G401 (cell line): ENCODE measurements around the gene PIK3CG. TPM values are rescaled to one million over a fixed set of nuclear protein-coding genes. Genes with fewer than 3 reads are reported as not detected.
"Not testable (repeated sequence)": the region's sequence is repeated elsewhere in the genome, so short reads cannot be mapped to it uniquely, and the experiment has no call there.

Source experiments
- DNase-seq: peaks from one replicate; pipeline ENCODE4 v3.0.0-alpha.2; 2015; ENCODE audit warnings: low spot score
- in situ Hi-C: cut with HindIII; loops from 2 replicates; pipeline ENCODE4 v1.10.0; 2016; ENCODE audit warnings: low sequenced_read_pairs, mixed read lengths
- total RNA-seq: library from RNA; depleted of rRNA; stranded (reverse); fragments of >200 nt; shearing (Covaris generic); gene quantifications from 2 replicates; pipeline ENCODE4 v1.2.3, GENCODE V29; 2014

Gene PIK3CG
- total RNA-seq, 1 experiment from 2014 or later, result 1.5 TPM

- in situ Hi-C loops, result no loop called here
- DNase-seq, result no peak
Observed at GRCh38 chr7:106878748-106879439, 13.8 kb downstream of the PIK3CG start.

GRCh38 chr7:106881984-106882383 is 16.9 kb downstream of the PIK3CG start:
- no peak for DNase-seq
- in situ Hi-C loops, result no loop called here

- DNase-seq, result no peak
- in situ Hi-C loops, result no loop called here
Observed at GRCh38 chr7:106883456-106884026, 18.5 kb downstream of the PIK3CG start.

GRCh38 chr7:106885652-106886051 is 20.6 kb downstream of the PIK3CG start:
- in situ Hi-C loops, result no loop called here
- no peak for DNase-seq

- in situ Hi-C loops, result no loop called here
- DNase-seq, result no peak
Observed at GRCh38 chr7:106887421-106887820, 22.3 kb downstream of the PIK3CG start.

- no peak for DNase-seq
- in situ Hi-C loops, result no loop called here
Observed at GRCh38 chr7:106888204-106888603, 23.1 kb downstream of the PIK3CG start.

GRCh38 chr7:106890952-106891351 is 25.9 kb downstream of the PIK3CG start:
- no peak for DNase-seq
- in situ Hi-C loops, result no loop called here

- in situ Hi-C loops, result no loop called here
- peak; percentile 10 for DNase-seq
Observed at GRCh38 chr7:106891548-106892410, 26.7 kb downstream of the PIK3CG start.

GRCh38 chr7:106893591-106893990 is 28.5 kb downstream of the PIK3CG start:
- no peak for DNase-seq
- in situ Hi-C loops, result no loop called here

- no peak for DNase-seq
- in situ Hi-C loops, result no loop called here
Observed at GRCh38 chr7:106895246-106895864, 30.3 kb downstream of the PIK3CG start.

- DNase-seq, result no peak
- in situ Hi-C loops, result no loop called here
Observed at GRCh38 chr7:106896231-106896630, 31.1 kb downstream of the PIK3CG start.

- not testable (repeated sequence) for DNase-seq
Observed at GRCh38 chr7:106897553-106897952, 32.5 kb downstream of the PIK3CG start.

GRCh38 chr7:106898967-106899366 is 33.9 kb downstream of the PIK3CG start:
- in situ Hi-C loops, DNase-seq: not testable (repeated sequence)

More at GRCh38 chr7:106897553-106897952, 32.5 kb downstream of the PIK3CG start:
- in situ Hi-C loops, result not testable (repeated sequence)

GRCh38 chr7:106901828-106902441 is 36.9 kb downstream of the PIK3CG start:
- in situ Hi-C loops, result no loop called here
- DNase-seq, result no peak

GRCh38 chr7:106905734-106906133 is 40.7 kb downstream of the PIK3CG start:
- in situ Hi-C loops, result no loop called here
- DNase-seq, result no peak

- in situ Hi-C loops, result no loop called here
- DNase-seq, result no peak
Observed at GRCh38 chr7:106911959-106912358, 46.9 kb downstream of the PIK3CG start.

- in situ Hi-C loops, result no loop called here
- no peak for DNase-seq
Observed at GRCh38 chr7:106914018-106914607, 49.0 kb downstream of the PIK3CG start.

GRCh38 chr7:106915407-106915806 is 50.3 kb downstream of the PIK3CG start:
- in situ Hi-C loops, result no loop called here
- no peak for DNase-seq

GRCh38 chr7:106915873-106916272 is 50.8 kb downstream of the PIK3CG start:
- in situ Hi-C loops, result no loop called here

More at GRCh38 chr7:106915873-106916272, 50.8 kb downstream of the PIK3CG start:
- no peak for DNase-seq
